Measurements from ENCODE around the gene BCAS1.
"Not testable (repeated sequence)": the region's sequence is repeated elsewhere in the genome, so short reads cannot be mapped to it uniquely, and the experiment has no call there.

The BCAS1 gene

GRCh38 chr20:53983401-53983800, 87.0 kb downstream of the BCAS1 start:
- ATAC-seq: no peak

GRCh38 chr20:53982624-53983023, 87.8 kb downstream of the BCAS1 start:
- ATAC-seq: no peak

GRCh38 chr20:53981752-53982437, 88.5 kb downstream of the BCAS1 start:
- peak; percentile 81 to 91 for ATAC-seq

GRCh38 chr20:53981130-53981529, 89.3 kb downstream of the BCAS1 start:
- ATAC-seq: no peak

GRCh38 chr20:53980031-53980465, 90.3 kb downstream of the BCAS1 start:
- ATAC-seq: no peak

- ATAC-seq: no peak
Measured at GRCh38 chr20:53978497-53978896, 91.9 kb downstream of the BCAS1 start.

- no peak for ATAC-seq
Measured at GRCh38 chr20:53977391-53977790, 93.0 kb downstream of the BCAS1 start.

GRCh38 chr20:53975761-53976160, 94.6 kb downstream of the BCAS1 start:
- ATAC-seq: no peak

GRCh38 chr20:53974785-53975555, 95.4 kb downstream of the BCAS1 start:
- ATAC-seq: no peak

- not testable (repeated sequence) for ATAC-seq
Measured at GRCh38 chr20:53973882-53974281, 96.5 kb downstream of the BCAS1 start.

GRCh38 chr20:53972179-53972578, 98.2 kb downstream of the BCAS1 start:
- ATAC-seq: no peak

- no peak for ATAC-seq
Measured at GRCh38 chr20:53971096-53971683, 99.2 kb downstream of the BCAS1 start.

GRCh38 chr20:53970232-53970631, 100.2 kb downstream of the BCAS1 start:
- no peak for ATAC-seq

- ATAC-seq: no peak
Measured at GRCh38 chr20:53967527-53967926, 102.9 kb downstream of the BCAS1 start.

- no peak for ATAC-seq
Measured at GRCh38 chr20:53966774-53967398, 103.5 kb downstream of the BCAS1 start.

- no peak for ATAC-seq
Measured at GRCh38 chr20:53964501-53965253, 105.7 kb downstream of the BCAS1 start.

- ATAC-seq: no peak
Measured at GRCh38 chr20:53964067-53964466, 106.3 kb downstream of the BCAS1 start.

GRCh38 chr20:53963635-53964034, 106.8 kb downstream of the BCAS1 start:
- no peak for ATAC-seq

- ATAC-seq: no peak
Measured at GRCh38 chr20:53962388-53962787, 108.0 kb downstream of the BCAS1 start.

- no peak for ATAC-seq
Measured at GRCh38 chr20:53961527-53961926, 108.9 kb downstream of the BCAS1 start.

GRCh38 chr20:53960579-53961272, 109.7 kb downstream of the BCAS1 start:
- ATAC-seq: no peak
